Measurements from ENCODE around the gene LIN7A.

- TF ChIP-seq, protein P1, sequence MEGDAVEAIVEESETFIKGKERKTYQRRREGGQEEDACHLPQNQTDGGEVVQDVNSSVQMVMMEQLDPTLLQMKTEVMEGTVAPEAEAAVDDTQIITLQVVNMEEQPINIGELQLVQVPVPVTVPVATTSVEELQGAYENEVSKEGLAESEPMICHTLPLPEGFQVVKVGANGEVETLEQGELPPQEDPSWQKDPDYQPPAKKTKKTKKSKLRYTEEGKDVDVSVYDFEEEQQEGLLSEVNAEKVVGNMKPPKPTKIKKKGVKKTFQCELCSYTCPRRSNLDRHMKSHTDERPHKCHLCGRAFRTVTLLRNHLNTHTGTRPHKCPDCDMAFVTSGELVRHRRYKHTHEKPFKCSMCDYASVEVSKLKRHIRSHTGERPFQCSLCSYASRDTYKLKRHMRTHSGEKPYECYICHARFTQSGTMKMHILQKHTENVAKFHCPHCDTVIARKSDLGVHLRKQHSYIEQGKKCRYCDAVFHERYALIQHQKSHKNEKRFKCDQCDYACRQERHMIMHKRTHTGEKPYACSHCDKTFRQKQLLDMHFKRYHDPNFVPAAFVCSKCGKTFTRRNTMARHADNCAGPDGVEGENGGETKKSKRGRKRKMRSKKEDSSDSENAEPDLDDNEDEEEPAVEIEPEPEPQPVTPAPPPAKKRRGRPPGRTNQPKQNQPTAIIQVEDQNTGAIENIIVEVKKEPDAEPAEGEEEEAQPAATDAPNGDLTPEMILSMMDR (IDR thresholded peaks at IDR 0.05): no peak
- no peak for TF ChIP-seq POLR2A (IDR thresholded peaks at IDR 0.05)
Measured at GRCh38 chr12:80747800-80748199, 189.9 kb downstream of the LIN7A start.

Measured in uterus (tissue), 2 donors.